HEK293T (cell line): ENCODE measurements around the gene FAM13C.

Source experiments
- ARNT ChIP-seq: fragments of 450-650 bp; IDR thresholded peaks from 2 replicates; pipeline ENCODE4 v1.6.1; 2017; ENCODE audit warnings: mild to moderate bottlenecking
- BHLHE40 ChIP-seq: fragments of 450-650 bp; IDR thresholded peaks from 2 replicates; pipeline ENCODE4 v1.6.1; 2016; ENCODE audit warnings: mild to moderate bottlenecking, moderate library complexity, borderline replicate concordance
- ELF4 ChIP-seq: fragments of 450-650 bp; IDR thresholded peaks from 2 replicates; pipeline ENCODE4 v1.6.1; 2017; ENCODE audit warnings: antibody characterized with exemption
- FOXA1 ChIP-seq: fragments of 450-650 bp; IDR thresholded peaks from 2 replicates; pipeline ENCODE4 v1.6.1; 2016; ENCODE audit warnings: mild to moderate bottlenecking
- FOXK2 ChIP-seq: fragments of 450-650 bp; IDR thresholded peaks from 2 replicates; pipeline ENCODE4 v1.6.1; 2016; ENCODE audit warnings: mild to moderate bottlenecking
- FOXM1 ChIP-seq: fragments of 450-650 bp; IDR thresholded peaks from 2 replicates; pipeline ENCODE4 v1.6.1; 2017; ENCODE audit warnings: mild to moderate bottlenecking, borderline replicate concordance
- HDGF ChIP-seq: fragments of 450-650 bp; IDR thresholded peaks from 2 replicates; pipeline ENCODE4 v1.6.1; 2017; ENCODE audit warnings: antibody characterized with exemption, borderline replicate concordance
- L3MBTL2 ChIP-seq: fragments of 450-650 bp; conservative IDR thresholded peaks from 2 replicates; pipeline ENCODE4 v1.6.1; 2016; ENCODE audit warnings: mild to moderate bottlenecking
- NFRKB ChIP-seq: fragments of 450-650 bp; IDR thresholded peaks from 2 replicates; pipeline ENCODE4 v1.6.1; 2016; ENCODE audit warnings: mild to moderate bottlenecking, moderate library complexity
- PKNOX1 ChIP-seq: fragments of 450-650 bp; IDR thresholded peaks from 2 replicates; pipeline ENCODE4 v1.6.1; 2016
- SP1 ChIP-seq: fragments of 450-650 bp; IDR thresholded peaks from 2 replicates; pipeline ENCODE4 v1.6.1; 2017
- SUZ12 ChIP-seq: fragments of 450-650 bp; IDR thresholded peaks from 2 replicates; pipeline ENCODE4 v1.6.1; 2016; ENCODE audit warnings: mild to moderate bottlenecking
- TARDBP ChIP-seq: fragments of 450-650 bp; IDR thresholded peaks from 2 replicates; pipeline ENCODE4 v1.6.1; 2016
- ZNF384 ChIP-seq: fragments of 450-650 bp; IDR thresholded peaks from 2 replicates; pipeline ENCODE4 v1.6.1; 2016

GRCh38 chr10:59227136-59227673 lies 135.1 kb downstream of the FAM13C start:
- TF ChIP-seq TARDBP (no peak), FOXK2 (no peak), NFRKB (no peak), SP1 (no peak), FOXM1 (no peak), ELF4 (no peak), BHLHE40 (no peak), SUZ12 (no peak), PKNOX1 (no peak), FOXA1 (no peak), L3MBTL2 (no peak), ZNF384 (no peak), ARNT (no peak), HDGF (no peak)
